Measurements from ENCODE around the gene DHRSX.
"Not testable (repeated sequence)": the region's sequence is repeated elsewhere in the genome, so short reads cannot be mapped to it uniquely, and the experiment has no call there.

- not testable (repeated sequence) for TF ChIP-seq CTCF, POLR2A (IDR thresholded peaks at IDR 0.05)
Observed at GRCh38 chrX:2241496-2241895, 259.3 kb downstream of the DHRSX start.

Measured in heart left ventricle (tissue), 13 donors.